Testis (tissue), 2 donors: ENCODE results near the gene RPS17.

ENCODE experiments used
- POLR2A ChIP-seq: fragments of 450-650 bp; IDR thresholded peaks from one replicate; pipeline ENCODE4 v1.6.1; 2017; ENCODE audit warnings: antibody characterized with exemption, mild to moderate bottlenecking, moderate library complexity
- TF ChIP-seq, protein P1 (sequence below), 3 experiments: fragments of 450-650 bp in 2 of 3; fragments of 200-600 bp in 1 of 3; sonication (generic) in 1 of 3; IDR thresholded peaks; one replicate each; pipeline ENCODE4 v1.5.1; 2016 to 2019; ENCODE audit warnings: antibody characterized with exemption in 3 of 3, mild to moderate bottlenecking in 2 of 3, moderate library complexity in 1 of 3

GRCh38 chr15:82537351-82537908, 2.8 kb downstream of the RPS17 start:
- TF ChIP-seq, protein P1, sequence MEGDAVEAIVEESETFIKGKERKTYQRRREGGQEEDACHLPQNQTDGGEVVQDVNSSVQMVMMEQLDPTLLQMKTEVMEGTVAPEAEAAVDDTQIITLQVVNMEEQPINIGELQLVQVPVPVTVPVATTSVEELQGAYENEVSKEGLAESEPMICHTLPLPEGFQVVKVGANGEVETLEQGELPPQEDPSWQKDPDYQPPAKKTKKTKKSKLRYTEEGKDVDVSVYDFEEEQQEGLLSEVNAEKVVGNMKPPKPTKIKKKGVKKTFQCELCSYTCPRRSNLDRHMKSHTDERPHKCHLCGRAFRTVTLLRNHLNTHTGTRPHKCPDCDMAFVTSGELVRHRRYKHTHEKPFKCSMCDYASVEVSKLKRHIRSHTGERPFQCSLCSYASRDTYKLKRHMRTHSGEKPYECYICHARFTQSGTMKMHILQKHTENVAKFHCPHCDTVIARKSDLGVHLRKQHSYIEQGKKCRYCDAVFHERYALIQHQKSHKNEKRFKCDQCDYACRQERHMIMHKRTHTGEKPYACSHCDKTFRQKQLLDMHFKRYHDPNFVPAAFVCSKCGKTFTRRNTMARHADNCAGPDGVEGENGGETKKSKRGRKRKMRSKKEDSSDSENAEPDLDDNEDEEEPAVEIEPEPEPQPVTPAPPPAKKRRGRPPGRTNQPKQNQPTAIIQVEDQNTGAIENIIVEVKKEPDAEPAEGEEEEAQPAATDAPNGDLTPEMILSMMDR (IDR thresholded peaks at IDR 0.05), result no peak
- TF ChIP-seq POLR2A, result no peak
